Measurements from ENCODE around the gene HMCN2.

Gene HMCN2

GRCh38 chr9:130285271-130285670 is 19.7 kb downstream of the HMCN2 start:
- H3K27ac ChIP-seq, result no peak overlapping the region
- TF ChIP-seq CTCF (IDR thresholded peaks at IDR 0.05) (no peak), ZFX (IDR thresholded peaks at IDR 0.05; ENCODE audit: borderline replicate concordance) (no peak)

DNA sequence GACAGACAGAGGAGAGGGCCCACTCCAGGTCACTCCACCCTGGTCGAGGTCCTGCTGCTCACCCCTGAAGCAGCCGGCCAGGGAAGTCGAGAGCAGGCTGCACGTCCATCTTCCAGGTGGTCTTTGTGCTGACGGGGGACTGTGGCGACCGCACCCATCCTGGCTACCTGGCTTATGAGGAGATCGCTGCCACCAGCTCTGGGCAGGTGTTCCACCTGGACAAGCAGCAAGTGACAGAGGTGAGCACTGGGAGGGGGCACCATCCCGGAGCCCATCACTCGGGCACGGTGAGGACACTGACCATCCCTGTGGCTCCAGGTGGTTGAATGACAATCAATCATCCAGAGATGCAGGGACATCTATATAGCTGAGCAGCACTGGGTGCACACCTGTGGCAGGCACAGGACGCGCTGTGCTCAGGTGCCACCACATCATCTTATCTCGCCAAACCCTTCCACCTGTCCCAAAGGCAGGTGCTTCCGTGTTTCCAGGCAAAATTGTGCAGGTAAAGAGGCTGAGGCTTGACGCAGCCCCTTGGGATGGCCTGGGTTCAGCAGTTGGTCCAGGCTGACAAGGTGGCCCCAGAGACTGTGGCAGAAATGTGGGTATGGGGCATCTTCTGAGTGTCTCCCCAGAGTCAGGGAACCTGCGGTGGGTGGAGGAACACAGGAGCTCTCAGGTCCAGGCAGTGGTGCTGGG is 20.7 kb downstream of the HMCN2 start:
- TF ChIP-seq ZFX (IDR thresholded peaks at IDR 0.05; ENCODE audit: borderline replicate concordance) (no peak), CTCF (IDR thresholded peaks at IDR 0.05) (no peak)
- H3K27ac ChIP-seq, result no peak overlapping the region

DNA sequence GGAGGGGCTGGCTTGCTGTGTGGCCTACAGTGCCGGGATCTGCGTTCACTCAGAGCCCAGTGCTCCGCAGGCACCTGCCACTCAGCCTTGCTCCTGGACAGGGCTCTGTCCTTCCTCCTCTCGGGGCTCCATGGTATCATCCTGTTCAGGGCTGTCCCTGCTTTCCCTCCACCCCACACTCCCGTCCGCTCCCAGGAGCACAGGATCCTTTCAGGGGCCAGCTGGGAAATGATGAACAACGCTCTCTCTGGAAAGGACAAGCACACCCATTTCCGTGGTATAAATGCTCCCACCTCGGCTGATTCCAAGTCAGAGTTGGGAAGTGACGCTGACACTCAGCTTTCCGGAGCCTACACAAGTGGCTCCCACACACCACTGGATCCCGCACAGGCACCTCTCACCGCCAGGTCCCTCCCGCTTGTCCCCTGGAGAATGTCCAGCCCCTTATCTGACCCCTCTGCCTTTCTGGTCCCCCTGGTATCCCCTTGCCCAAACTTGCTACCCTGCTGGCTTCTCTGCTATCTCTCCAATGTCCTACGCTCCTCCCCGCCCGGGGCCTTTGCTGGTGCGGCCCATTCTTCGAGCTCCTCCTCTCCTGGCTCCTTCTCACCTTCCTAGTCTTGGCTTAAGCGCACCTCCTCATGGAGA is 21.3 kb downstream of the HMCN2 start:
- no peak overlapping the region for H3K27ac ChIP-seq
- TF ChIP-seq CTCF (IDR thresholded peaks at IDR 0.05), result no peak
- TF ChIP-seq ZFX (IDR thresholded peaks at IDR 0.05; ENCODE audit: borderline replicate concordance), result no peak

GRCh38 chr9:130287736-130288135 is 22.2 kb downstream of the HMCN2 start:
- H3K27ac ChIP-seq, result no peak overlapping the region
- TF ChIP-seq ZFX (IDR thresholded peaks at IDR 0.05; ENCODE audit: borderline replicate concordance) (no peak), CTCF (IDR thresholded peaks at IDR 0.05) (no peak)

- TF ChIP-seq ZFX (IDR thresholded peaks at IDR 0.05; ENCODE audit: borderline replicate concordance) (no peak), CTCF (IDR thresholded peaks at IDR 0.05) (no peak)
These were observed 22.8 kb downstream of the HMCN2 start for GRCh38 chr9:130288393-130288792.

DNA sequence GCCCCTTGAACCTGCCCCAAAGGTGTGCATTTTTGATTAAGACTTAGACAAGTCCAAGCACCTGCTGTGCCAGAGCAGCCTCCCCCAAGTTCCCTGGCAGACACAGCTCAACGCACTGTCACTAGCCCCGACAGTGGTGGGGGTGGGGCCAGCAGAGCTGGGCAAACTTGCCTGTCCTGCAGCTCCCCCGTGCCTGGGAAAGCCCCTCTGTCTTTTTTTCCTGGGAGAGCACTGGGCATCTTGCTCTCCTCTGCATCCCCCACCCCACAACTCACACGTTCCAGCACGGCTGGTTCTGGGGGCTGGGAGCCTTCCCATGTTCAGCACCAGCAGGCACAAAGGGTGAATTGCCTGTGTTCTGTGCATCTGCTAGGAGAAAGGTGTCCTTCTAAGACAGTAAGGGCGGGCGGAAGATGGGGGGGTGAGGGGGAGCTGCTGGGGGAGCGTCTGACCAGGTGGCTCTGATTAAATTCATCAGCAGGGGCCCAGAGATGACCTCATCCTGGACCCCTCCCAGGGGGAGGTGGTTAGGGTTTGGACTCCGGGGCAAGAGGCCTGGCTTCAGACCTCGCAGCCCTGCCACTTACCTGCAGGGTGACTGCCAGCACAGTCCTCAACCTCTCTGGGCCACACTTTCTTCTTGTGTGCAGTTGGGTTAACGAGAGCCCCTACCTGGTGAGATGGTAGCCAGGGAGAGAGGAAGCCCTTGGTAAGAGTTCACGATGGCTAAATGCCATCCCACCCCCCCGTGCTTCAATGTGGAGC is 23.5 kb downstream of the HMCN2 start:
- TF ChIP-seq ZFX (IDR thresholded peaks at IDR 0.05; ENCODE audit: borderline replicate concordance) (no peak), CTCF (IDR thresholded peaks at IDR 0.05) (no peak)
- H3K27ac ChIP-seq, result no peak overlapping the region

More at GRCh38 chr9:130288393-130288792, 22.8 kb downstream of the HMCN2 start:
- no peak overlapping the region for H3K27ac ChIP-seq

Data from 22Rv1 (cell line).